H9 (cell line): Measurements from ENCODE around the gene TMEM151B. TPM values are rescaled to one million over a fixed set of nuclear protein-coding genes. Genes with fewer than 3 reads are reported as not detected.

Experiments used
- DNase-seq: peaks from one replicate; pipeline ENCODE4 v3.0.0-alpha.2; 2017
- H2AFZ ChIP-seq: one replicate; pipeline ENCODE4 v1.6.1; 2013; ENCODE audit warnings: mild to moderate bottlenecking, low read length, control low read depth, moderate library complexity
- H2AK5ac ChIP-seq: 2 replicates; pipeline ENCODE4 v1.6.1; 2013; ENCODE audit warnings: low read length, control low read depth, mixed read lengths; ENCODE audit not compliant: insufficient read length
- H2BK120ac ChIP-seq: one replicate; pipeline ENCODE4 v1.6.1; 2013; ENCODE audit warnings: low read depth, mild to moderate bottlenecking, low read length, control low read depth, inconsistent platforms; ENCODE audit not compliant: poor library complexity, severe bottlenecking
- H2BK12ac ChIP-seq: 2 replicates; pipeline ENCODE4 v1.6.1; 2013; ENCODE audit warnings: low read length, control low read depth, mixed read lengths, low read depth; ENCODE audit not compliant: insufficient read length
- H2BK15ac ChIP-seq: 2 replicates; pipeline ENCODE4 v1.6.1; 2013; ENCODE audit warnings: low read depth, low read length, control low read depth
- H2BK20ac ChIP-seq: one replicate; pipeline ENCODE4 v1.6.1; 2013; ENCODE audit warnings: low read depth, mild to moderate bottlenecking, low read length, control low read depth, inconsistent platforms; ENCODE audit not compliant: poor library complexity, severe bottlenecking
- H2BK5ac ChIP-seq: 2 replicates; pipeline ENCODE4 v1.6.1; 2013; ENCODE audit warnings: low read length, control low read depth, mixed read lengths; ENCODE audit not compliant: insufficient read length
- H3K14ac ChIP-seq: 2 replicates; pipeline ENCODE4 v1.6.1; 2013; ENCODE audit warnings: low read length, control low read depth; ENCODE audit not compliant: insufficient read depth
- H3K18ac ChIP-seq: 2 replicates; pipeline ENCODE4 v1.6.1; 2013; ENCODE audit warnings: low read depth, mild to moderate bottlenecking, mixed read lengths, low read length, control low read depth; ENCODE audit not compliant: insufficient read length
- H3K23ac ChIP-seq: 2 replicates; pipeline ENCODE4 v1.6.1; 2013; ENCODE audit warnings: low read length, control low read depth, mixed read lengths, low read depth; ENCODE audit not compliant: insufficient read length
- H3K23me2 ChIP-seq: 2 replicates; pipeline ENCODE4 v1.6.1; 2013; ENCODE audit warnings: low read depth, mild to moderate bottlenecking, mixed read lengths, low read length, control low read depth; ENCODE audit not compliant: insufficient read length, poor library complexity, severe bottlenecking
- H3K27ac ChIP-seq: 2 replicates; pipeline ENCODE4 v1.5.1; 2013; ENCODE audit warnings: low read length, control low read depth, mixed read lengths, low read depth; ENCODE audit not compliant: insufficient read length
- H3K27me3 ChIP-seq: 2 replicates; pipeline ENCODE4 v1.6.1; 2013; ENCODE audit warnings: low read length, control low read depth, inconsistent platforms; ENCODE audit not compliant: insufficient read depth
- H3K4ac ChIP-seq: 2 replicates; pipeline ENCODE4 v1.6.1; 2013; ENCODE audit warnings: low read depth, mild to moderate bottlenecking, control low read depth, inconsistent platforms, low read length, moderate library complexity
- H3K4me1 ChIP-seq: 2 replicates; pipeline ENCODE4 v1.6.1; 2013; ENCODE audit warnings: low read length, control low read depth, inconsistent platforms; ENCODE audit not compliant: insufficient read depth
- H3K4me2 ChIP-seq: 2 replicates; pipeline ENCODE4 v1.6.1; 2013; ENCODE audit warnings: low read length, control low read depth, mixed read lengths; ENCODE audit not compliant: insufficient read length, insufficient read depth
- H3K56ac ChIP-seq: 2 replicates; pipeline ENCODE4 v1.6.1; 2013; ENCODE audit warnings: low read depth, mild to moderate bottlenecking, mixed read lengths, low read length, control low read depth; ENCODE audit not compliant: insufficient read length
- H3K79me1 ChIP-seq: 2 replicates; pipeline ENCODE4 v1.6.1; 2013; ENCODE audit warnings: low read depth, mild to moderate bottlenecking, moderate library complexity, low read length, control low read depth, inconsistent platforms; ENCODE audit not compliant: insufficient read depth, poor library complexity, severe bottlenecking
- H3K79me2 ChIP-seq: 2 replicates; pipeline ENCODE4 v1.6.1; 2013; ENCODE audit warnings: low read length, control low read depth, inconsistent platforms; ENCODE audit not compliant: insufficient read depth
- H3K9ac ChIP-seq: 2 replicates; pipeline ENCODE4 v1.6.1; 2013; ENCODE audit warnings: low read length, control low read depth, mixed read lengths; ENCODE audit not compliant: insufficient read length; ENCODE audit errors: extremely low read depth
- H3K9me3 ChIP-seq: one replicate; pipeline ENCODE4 v1.6.1; 2013; ENCODE audit warnings: low read depth, low read length, inconsistent platforms; ENCODE audit not compliant: control insufficient read depth
- H3T11ph ChIP-seq: one replicate; pipeline ENCODE4 v1.6.1; 2013; ENCODE audit warnings: mild to moderate bottlenecking, low read length, control low read depth, inconsistent platforms
- H4K20me1 ChIP-seq: one replicate; pipeline ENCODE4 v1.6.1; 2013; ENCODE audit not compliant: control insufficient read depth, insufficient read length, insufficient read depth
- H4K5ac ChIP-seq: 2 replicates; pipeline ENCODE4 v1.6.1; 2013; ENCODE audit warnings: low read depth, mild to moderate bottlenecking, mixed read lengths, low read length, control low read depth; ENCODE audit not compliant: insufficient read length
- H4K8ac ChIP-seq: replicated peaks from 2 replicates; pipeline ENCODE4 v1.6.1; 2013; ENCODE audit warnings: low read length, control low read depth, mixed read lengths, low read depth; ENCODE audit not compliant: insufficient read length
- H4K91ac ChIP-seq: 2 replicates; pipeline ENCODE4 v1.6.1; 2013; ENCODE audit warnings: low read depth, mild to moderate bottlenecking, moderate library complexity, mixed read lengths, low read length, control low read depth; ENCODE audit not compliant: insufficient read length
- H3K27ac Mint-ChIP-seq, 3 experiments: 2 replicates in 2 of 3; 3 replicates in 1 of 3; pipeline ENCODE4 v1.8.0; 2020 to 2021; ENCODE audit warnings: mixed read lengths in 3 of 3, mild to moderate bottlenecking in 1 of 3, moderate library complexity in 1 of 3
- H3K27me3 Mint-ChIP-seq: 2 replicates; pipeline ENCODE4 v1.8.0; 2021; ENCODE audit warnings: low read depth, mild to moderate bottlenecking, moderate library complexity, mixed read lengths
- H3K36me3 Mint-ChIP-seq, 3 experiments: 2 replicates in 2 of 3; 3 replicates in 1 of 3; pipeline ENCODE4 v1.8.0; 2020 to 2021; ENCODE audit warnings: low read depth in 3 of 3, mixed read lengths in 3 of 3; ENCODE audit not compliant: insufficient read depth in 1 of 3
- H3K4me1 Mint-ChIP-seq, 2 experiments: 2 replicates each; pipeline ENCODE4 v1.8.0; 2020; ENCODE audit warnings: mixed read lengths in 2 of 2
- H3K4me3 Mint-ChIP-seq, 2 experiments: 2 replicates in 1 of 2; 3 replicates in 1 of 2; pipeline ENCODE4 v1.8.0; 2020 to 2021; ENCODE audit warnings: mild to moderate bottlenecking in 2 of 2, mixed read lengths in 2 of 2, moderate library complexity in 1 of 2
- H3K9me3 Mint-ChIP-seq, 2 experiments: 2 replicates in 1 of 2; 3 replicates in 1 of 2; pipeline ENCODE4 v1.8.0; 2020; ENCODE audit warnings: mild to moderate bottlenecking in 2 of 2, mixed read lengths in 2 of 2, moderate library complexity in 1 of 2
- WGBS: extraction: QIAGEN DNeasy Blood & Tissue Kit; methylation state at CpG from one replicate; pipeline ENCODE4 v1.1.7; 2013; ENCODE audit warnings: missing lambda C conversion rate, low lambda C conversion rate, mixed read lengths; ENCODE audit not compliant: insufficient read length; ENCODE audit errors: extremely low coverage; 5-methylcytosine and 5-hydroxymethylcytosine counted together
- total RNA-seq: library from RNA; stranded (reverse); gene quantifications from 2 replicates; pipeline ENCODE4 v1.2.1, GENCODE V29; 2021
- TF ChIP-seq, protein P1 (sequence below): fragments of 200-600 bp; sonication (generic); conservative IDR thresholded peaks from 3 replicates; pipeline ENCODE4 v1.8.0; 2021; ENCODE audit warnings: antibody characterized with exemption, mild to moderate bottlenecking

Gene TMEM151B
- total RNA-seq, 1 experiment from 2014 or later = 2.4 TPM

DNA sequence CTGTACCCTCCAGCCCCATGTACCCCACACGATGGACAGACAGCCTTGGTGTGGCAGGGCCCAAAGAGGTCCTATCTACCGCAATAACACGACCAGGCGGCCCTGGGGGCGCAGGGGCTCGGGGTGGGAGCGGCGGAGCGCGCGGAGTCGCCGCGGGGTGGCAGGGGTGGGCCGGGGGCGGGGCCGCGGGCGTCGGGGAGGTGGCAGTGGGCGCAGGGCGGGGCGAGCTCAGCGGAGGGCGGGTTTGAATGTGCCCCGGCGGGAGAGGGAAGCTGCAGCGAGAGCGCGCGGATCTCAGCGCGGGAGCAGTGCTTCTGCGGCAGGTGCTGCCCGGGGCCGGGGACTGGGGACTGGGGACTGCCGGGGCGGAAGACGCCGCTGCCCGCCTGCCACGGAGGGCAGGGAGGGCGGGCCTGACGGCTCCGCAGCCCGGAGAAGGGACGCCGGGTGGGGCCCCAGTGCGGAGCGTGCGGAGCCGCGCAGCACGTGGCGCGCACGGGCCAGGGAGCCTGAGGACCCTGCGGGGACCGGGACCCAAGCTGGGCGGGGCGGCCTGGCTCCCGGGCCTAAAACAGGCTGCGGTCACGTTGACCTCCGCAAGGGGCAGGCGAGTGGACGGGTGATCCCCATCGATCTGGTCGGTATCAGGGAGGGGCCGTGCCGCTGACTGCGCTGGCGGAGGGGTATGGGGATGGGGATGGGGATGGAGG, 46.8 kb upstream of the TMEM151B start, which contains the start of gene SLC29A1:
SLC29A1 (plus strand) TSS at position 277 of the 710 bp plus-strand sequence. CDS start 3,719 bp downstream, outside the sequence.
- Mint-ChIP-seq H3K4me1 (peaks cover 55 to 63% of the 10 kb centered on the region in 2 experiments), H3K4me3 (peak within 1 kb of the TSS; percentile 85 to 96), H3K27me3 (peaks cover 1% of the 10 kb centered on the region; the same call in 1 of the 2 replicates), H3K36me3 (peaks cover 8 to 13% (median 9%) of the 10 kb centered on the region in 3 experiments; a peak in 5 of 7 replicates), H3K9me3 (no peaks in the 10 kb centered on the region; a peak in 1 of 5 replicates), H3K27ac (peak within 1 kb of the TSS; percentile 35 to 93 (median 93); a peak in 5 of 7 replicates)
- peaks cover 17% of the 10 kb centered on the region; the same call in 1 of the 2 replicates for H3K79me2 ChIP-seq
- H3K4ac ChIP-seq = no peak within 1 kb of the TSS
- no peak within 1 kb of the TSS for H2BK12ac ChIP-seq
- no peak within 1 kb of the TSS for H2AFZ ChIP-seq
- no peak within 1 kb of the TSS for H3K23ac ChIP-seq
- peak; percentile 84 for DNase-seq
- no peak within 1 kb of the TSS for H2BK15ac ChIP-seq
- H3K9ac ChIP-seq = peak within 1 kb of the TSS; percentile 21
- H2AK5ac ChIP-seq = no peak within 1 kb of the TSS
- WGBS = no CpG with 5 or more reads among the region's 73 CpGs
- no peak within 1 kb of the TSS for H3T11ph ChIP-seq
- H4K5ac ChIP-seq = no peak within 1 kb of the TSS
- H3K14ac ChIP-seq = peak within 1 kb of the TSS; percentile 0; the same call in 1 of the 2 replicates
- TF ChIP-seq, protein P1, sequence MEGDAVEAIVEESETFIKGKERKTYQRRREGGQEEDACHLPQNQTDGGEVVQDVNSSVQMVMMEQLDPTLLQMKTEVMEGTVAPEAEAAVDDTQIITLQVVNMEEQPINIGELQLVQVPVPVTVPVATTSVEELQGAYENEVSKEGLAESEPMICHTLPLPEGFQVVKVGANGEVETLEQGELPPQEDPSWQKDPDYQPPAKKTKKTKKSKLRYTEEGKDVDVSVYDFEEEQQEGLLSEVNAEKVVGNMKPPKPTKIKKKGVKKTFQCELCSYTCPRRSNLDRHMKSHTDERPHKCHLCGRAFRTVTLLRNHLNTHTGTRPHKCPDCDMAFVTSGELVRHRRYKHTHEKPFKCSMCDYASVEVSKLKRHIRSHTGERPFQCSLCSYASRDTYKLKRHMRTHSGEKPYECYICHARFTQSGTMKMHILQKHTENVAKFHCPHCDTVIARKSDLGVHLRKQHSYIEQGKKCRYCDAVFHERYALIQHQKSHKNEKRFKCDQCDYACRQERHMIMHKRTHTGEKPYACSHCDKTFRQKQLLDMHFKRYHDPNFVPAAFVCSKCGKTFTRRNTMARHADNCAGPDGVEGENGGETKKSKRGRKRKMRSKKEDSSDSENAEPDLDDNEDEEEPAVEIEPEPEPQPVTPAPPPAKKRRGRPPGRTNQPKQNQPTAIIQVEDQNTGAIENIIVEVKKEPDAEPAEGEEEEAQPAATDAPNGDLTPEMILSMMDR = peak; percentile 58
- H3K27ac ChIP-seq = no peak within 1 kb of the TSS
- no peaks in the 10 kb centered on the region for H3K9me3 ChIP-seq
- H4K8ac ChIP-seq = no peak within 1 kb of the TSS
- peaks cover 20% of the 10 kb centered on the region for H3K23me2 ChIP-seq
- no peak within 1 kb of the TSS for H3K56ac ChIP-seq
- no peaks in the 10 kb centered on the region for H3K27me3 ChIP-seq
- peaks cover 16% of the 10 kb centered on the region; the same call in 1 of the 2 replicates for H3K4me1 ChIP-seq
- no peak within 1 kb of the TSS for H2BK5ac ChIP-seq
- no peak within 1 kb of the TSS for H3K18ac ChIP-seq
- no peak within 1 kb of the TSS for H2BK120ac ChIP-seq
- H3K79me1 ChIP-seq = peaks cover 17% of the 10 kb centered on the region
- H2BK20ac ChIP-seq = no peak within 1 kb of the TSS
- H4K20me1 ChIP-seq = peaks cover 2% of the 10 kb centered on the region
- H3K4me2 ChIP-seq = peak within 1 kb of the TSS; percentile 60
- H4K91ac ChIP-seq = no peak within 1 kb of the TSS
